A673 (cell line): Measurements from ENCODE around the gene B3GNT3.

Source experiments
- CTCF ChIP-seq: fragments of 300-800, 200-600 bp; sonication (generic); conservative IDR thresholded peaks from 2 replicates; pipeline ENCODE4 v1.5.1; 2017; ENCODE audit warnings: low read depth, mild to moderate bottlenecking, antibody characterized with exemption, low read length, moderate library complexity, mixed read lengths
- EZH2 ChIP-seq: fragments of 200-600 bp; sonication (generic); IDR thresholded peaks from 2 replicates; pipeline ENCODE4 v1.6.1; 2017; ENCODE audit warnings: borderline replicate concordance, low read depth, mild to moderate bottlenecking, mixed read lengths, antibody characterized with exemption, low read length; ENCODE audit not compliant: poor library complexity, severe bottlenecking

GRCh38 chr19:17843292-17843827 lies 48.4 kb downstream of the B3GNT3 start:
- TF ChIP-seq CTCF, result no peak
- no peak for TF ChIP-seq EZH2
